GM23248 (cell line): ENCODE measurements around the gene CLPTM1L.

ENCODE experiments used
- EZH2 ChIP-seq: fragments of 200-600 bp; sonication (generic); IDR thresholded peaks from 2 replicates; pipeline ENCODE4 v1.6.1; 2018; ENCODE audit warnings: antibody characterized with exemption, mild to moderate bottlenecking; ENCODE audit not compliant: insufficient read depth, poor library complexity, severe bottlenecking
- EZH2phosphoT487 ChIP-seq: fragments of 200-600 bp; sonication (generic); IDR thresholded peaks from 2 replicates; pipeline ENCODE4 v1.6.1; 2018; ENCODE audit warnings: antibody characterized with exemption, moderate library complexity, mild to moderate bottlenecking, low read depth; ENCODE audit not compliant: insufficient read depth

DNA sequence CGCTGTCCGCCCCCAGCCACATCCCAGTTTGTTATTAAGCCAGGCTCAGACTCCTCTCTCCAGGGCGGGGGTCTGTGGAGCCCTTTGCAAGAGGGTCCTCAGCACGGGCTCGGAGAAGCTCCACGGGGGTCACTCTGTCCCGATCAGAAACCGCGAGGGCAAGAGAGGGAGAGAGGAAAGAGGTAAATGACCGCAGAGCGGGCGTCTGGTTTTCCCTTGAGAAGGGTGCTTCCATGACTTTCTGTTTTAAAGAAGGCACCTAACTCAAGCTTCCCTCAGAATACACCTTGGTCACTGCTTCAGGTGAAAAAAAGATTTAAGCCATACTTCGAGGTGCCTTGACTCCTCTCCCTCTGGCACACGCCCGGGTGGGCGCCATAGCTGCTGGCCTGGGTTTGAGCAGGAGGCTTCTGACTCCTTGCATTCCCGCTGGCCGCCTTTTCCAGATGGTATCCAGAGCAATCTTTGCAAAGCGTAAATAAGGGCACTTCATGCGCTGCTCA is 44.3 kb downstream of the CLPTM1L start:
- TF ChIP-seq EZH2 (no peak), EZH2phosphoT487 (no peak)
